DND-41 (cell line): ENCODE results near the gene AP1S3.

Experiments
- CTCF ChIP-seq: IDR thresholded peaks from 2 replicates; pipeline ENCODE4 v1.5.1; 2012; ENCODE audit warnings: borderline replicate concordance, low read length, moderate library complexity, mild to moderate bottlenecking; ENCODE audit not compliant: poor library complexity, severe bottlenecking; ENCODE audit errors: extremely low read depth
- EZH2 ChIP-seq: IDR thresholded peaks from 3 replicates; pipeline ENCODE4 v1.6.1; 2012; ENCODE audit warnings: borderline replicate concordance, low read depth, mild to moderate bottlenecking, moderate library complexity, low read length, inconsistent platforms; ENCODE audit not compliant: severe bottlenecking

DNA sequence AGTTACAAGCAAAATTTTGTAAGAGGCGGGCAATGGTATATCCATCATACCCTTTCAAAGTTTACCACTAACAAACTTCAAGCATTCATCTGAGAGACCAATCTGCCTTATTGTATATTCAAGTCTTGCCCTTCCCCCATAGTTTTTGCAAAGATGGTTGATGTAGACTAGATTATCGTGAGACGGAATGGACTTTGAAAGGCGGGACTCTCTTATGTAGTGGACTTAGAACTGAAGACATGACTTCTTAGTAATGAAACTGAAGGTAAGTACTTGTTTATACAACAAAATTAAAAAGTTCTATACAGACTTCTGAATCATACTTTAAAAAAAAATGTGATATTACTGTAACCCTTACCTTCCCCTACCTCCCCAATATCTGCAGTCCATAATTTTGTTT is 10.4 kb downstream of the AP1S3 start:
- TF ChIP-seq CTCF: no peak
- TF ChIP-seq EZH2: no peak
